ENCODE measurements around the gene ZNF276.

The ZNF276 gene

DNA sequence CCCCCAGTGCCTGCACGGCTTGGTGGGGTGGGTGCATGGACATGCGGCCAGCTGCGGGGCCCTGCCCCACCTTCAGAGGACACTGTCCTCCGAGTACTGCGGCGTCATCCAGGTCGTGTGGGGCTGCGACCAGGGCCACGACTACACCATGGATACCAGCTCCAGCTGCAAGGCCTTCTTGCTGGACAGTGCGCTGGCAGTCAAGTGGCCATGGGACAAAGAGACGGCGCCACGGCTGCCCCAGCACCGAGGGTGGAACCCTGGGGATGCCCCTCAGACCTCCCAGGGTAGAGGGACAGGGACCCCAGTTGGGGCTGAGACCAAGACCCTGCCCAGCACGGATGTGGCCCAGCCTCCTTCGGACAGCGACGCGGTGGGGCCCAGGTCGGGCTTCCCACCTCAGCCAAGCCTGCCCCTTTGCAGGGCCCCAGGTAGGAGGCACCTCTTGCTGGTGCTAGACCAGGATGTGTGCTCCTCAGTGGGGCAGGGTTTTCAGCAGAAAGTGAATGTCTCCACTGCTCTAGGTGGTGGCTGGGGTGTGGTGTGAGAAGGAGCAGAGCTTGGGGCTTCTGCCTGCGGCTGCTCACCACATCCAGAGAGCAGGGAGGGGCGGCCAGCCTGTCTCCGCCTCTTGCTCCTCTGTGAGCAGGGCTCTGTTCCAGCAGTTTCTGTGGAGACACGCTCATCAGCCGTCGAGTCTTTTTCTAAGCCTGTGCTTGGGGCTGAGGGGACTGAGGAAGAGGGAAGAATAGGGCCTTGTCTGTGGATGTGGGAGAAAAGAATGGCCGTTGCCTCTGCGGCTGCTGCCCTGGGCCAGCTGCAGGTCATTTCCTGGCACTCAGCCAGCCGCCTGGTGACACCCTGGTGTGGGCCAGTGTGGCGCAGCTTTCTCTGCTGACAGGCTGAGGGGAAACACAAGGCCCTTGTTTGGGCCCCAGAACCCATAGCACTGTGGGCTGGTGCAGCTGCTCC is 2.2 kb downstream of the ZNF276 start:
- H3K36me3 ChIP-seq (ENCODE audit: control insufficient read depth, insufficient read depth, low read length): peaks cover 23% of the 10 kb centered on the region
- H3K4me3 ChIP-seq (ENCODE audit: low read length): peak overlapping the region; percentile 7
- H3K9me3 ChIP-seq (ENCODE audit: control insufficient read depth, low read length): no peaks in the 10 kb centered on the region
- peak overlapping the region; percentile 75 for H3K9ac ChIP-seq (ENCODE audit: low read length)
- H3K27me3 ChIP-seq (ENCODE audit: control insufficient read depth, insufficient read depth, low read length): no peaks in the 10 kb centered on the region
- peaks cover 32% of the 10 kb centered on the region for H3K4me1 ChIP-seq (ENCODE audit: control insufficient read depth, insufficient read depth, low read length)

DNA sequence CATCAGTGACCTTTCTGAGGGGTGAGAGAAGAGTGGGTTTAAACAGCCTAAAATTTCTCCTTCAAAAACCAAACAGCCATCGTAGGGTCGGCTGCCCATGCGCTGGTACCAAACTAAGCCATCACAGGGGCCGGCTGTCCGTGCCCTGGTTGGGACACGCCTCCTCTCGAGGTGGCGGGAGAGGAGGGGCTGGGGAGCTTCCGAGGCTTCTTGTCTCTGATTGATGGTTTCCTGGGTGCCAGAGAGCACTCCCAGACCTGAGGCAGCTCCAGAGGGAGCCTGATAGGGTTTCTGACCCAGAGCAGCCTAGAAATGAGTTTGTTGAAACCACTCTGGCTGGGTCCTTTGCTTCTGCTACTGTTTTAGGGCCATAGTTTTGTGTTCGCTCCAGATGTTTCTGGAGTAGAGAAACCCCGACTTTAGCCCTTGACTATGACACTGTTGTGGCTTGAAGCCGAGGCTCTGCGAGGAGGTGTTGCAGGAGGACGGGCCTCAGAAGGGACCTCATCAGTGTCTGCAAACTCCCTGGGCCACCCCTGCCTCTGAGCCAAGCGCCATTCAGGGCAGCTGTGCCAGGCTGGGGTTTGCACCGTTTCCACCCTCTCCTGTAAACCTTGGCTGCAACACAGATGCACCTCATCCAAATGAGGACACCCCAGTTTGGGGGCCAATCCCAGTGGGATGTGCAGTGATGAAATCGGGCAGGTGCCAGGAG is 6.2 kb downstream of the ZNF276 start:
- no peak overlapping the region for H3K9ac ChIP-seq (ENCODE audit: low read length)

DNA sequence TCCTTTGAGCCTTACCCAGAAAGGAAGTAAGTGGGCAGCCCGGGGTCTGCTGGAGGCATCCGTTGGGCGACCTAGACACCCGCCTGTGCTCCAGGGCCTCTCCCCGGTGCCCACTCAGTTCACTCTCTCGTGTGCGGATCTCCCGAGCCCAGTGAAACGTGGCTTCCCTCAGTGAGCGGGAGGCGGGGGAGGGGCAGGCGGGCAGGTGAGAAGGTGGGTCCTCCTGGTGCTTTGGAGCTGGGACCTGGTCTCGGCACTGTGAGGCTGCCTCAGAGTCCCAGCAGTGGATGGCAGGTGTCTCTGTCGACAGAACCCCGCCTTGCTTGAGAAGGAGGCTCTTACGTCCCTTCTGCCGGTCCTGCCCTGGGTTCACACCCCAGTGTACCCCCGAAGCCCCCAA is 8.0 kb downstream of the ZNF276 start:
- Histone ChIP-seq H3K27me3 (ENCODE audit: control insufficient read depth, insufficient read depth, low read length) (no peaks in the 10 kb centered on the region), H3K4me1 (ENCODE audit: control insufficient read depth, insufficient read depth, low read length) (no peaks in the 10 kb centered on the region), H3K4me3 (ENCODE audit: low read length) (no peak overlapping the region), H3K9ac (ENCODE audit: low read length) (no peak overlapping the region), H3K9me3 (ENCODE audit: control insufficient read depth, low read length) (no peaks in the 10 kb centered on the region), H3K36me3 (ENCODE audit: control insufficient read depth, insufficient read depth, low read length) (peaks cover 29% of the 10 kb centered on the region)

More for the DNA sequence above, 6.2 kb downstream of the ZNF276 start:
- H3K36me3 ChIP-seq (ENCODE audit: control insufficient read depth, insufficient read depth, low read length): peaks cover 35% of the 10 kb centered on the region
- H3K4me3 ChIP-seq (ENCODE audit: low read length): no peak overlapping the region
- no peaks in the 10 kb centered on the region for H3K27me3 ChIP-seq (ENCODE audit: control insufficient read depth, insufficient read depth, low read length)
- no peaks in the 10 kb centered on the region for H3K9me3 ChIP-seq (ENCODE audit: control insufficient read depth, low read length)
- peaks cover 16% of the 10 kb centered on the region for H3K4me1 ChIP-seq (ENCODE audit: control insufficient read depth, insufficient read depth, low read length)

DNA sequence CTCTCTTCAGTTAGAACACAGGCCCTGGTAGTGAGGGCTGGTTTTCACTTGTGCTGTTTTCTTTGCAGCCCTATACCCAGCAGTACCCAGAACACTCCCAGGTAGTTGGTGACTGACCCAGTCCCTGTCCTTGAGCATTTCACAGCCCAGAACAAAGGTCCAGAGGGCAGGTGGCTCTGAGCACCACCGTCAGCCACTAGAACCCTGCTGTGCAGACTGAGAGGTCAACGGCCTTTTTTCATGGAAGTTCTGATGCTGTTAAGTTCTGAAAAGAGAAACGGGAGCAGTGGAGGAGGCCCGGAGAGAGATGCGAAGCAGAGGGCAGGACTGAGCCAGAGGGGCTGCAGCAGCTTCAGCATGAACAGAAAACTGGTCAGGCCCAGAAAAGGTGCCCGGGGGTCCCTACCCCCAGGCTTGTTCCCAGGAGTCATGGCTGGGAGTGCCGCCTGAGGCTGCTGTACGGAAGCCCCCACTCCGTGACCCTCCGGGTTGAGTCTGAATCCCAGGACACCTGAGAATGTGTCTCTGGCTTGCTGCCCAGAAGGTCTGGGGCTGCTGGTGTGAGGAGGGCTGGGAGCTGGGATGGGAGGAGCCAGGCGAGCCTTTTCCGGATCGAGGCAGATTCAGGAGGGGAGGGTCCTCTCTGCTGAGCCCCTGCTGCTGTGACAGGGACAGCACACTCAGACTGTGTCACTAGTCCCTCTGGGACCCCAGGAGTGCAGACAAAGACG is 8.7 kb downstream of the ZNF276 start:
- Histone ChIP-seq H3K9ac (ENCODE audit: low read length) (no peak overlapping the region), H3K36me3 (ENCODE audit: control insufficient read depth, insufficient read depth, low read length) (peaks cover 29% of the 10 kb centered on the region), H3K4me3 (ENCODE audit: low read length) (no peak overlapping the region), H3K9me3 (ENCODE audit: control insufficient read depth, low read length) (no peaks in the 10 kb centered on the region), H3K27me3 (ENCODE audit: control insufficient read depth, insufficient read depth, low read length) (no peaks in the 10 kb centered on the region), H3K4me1 (ENCODE audit: control insufficient read depth, insufficient read depth, low read length) (no peaks in the 10 kb centered on the region)

DNA sequence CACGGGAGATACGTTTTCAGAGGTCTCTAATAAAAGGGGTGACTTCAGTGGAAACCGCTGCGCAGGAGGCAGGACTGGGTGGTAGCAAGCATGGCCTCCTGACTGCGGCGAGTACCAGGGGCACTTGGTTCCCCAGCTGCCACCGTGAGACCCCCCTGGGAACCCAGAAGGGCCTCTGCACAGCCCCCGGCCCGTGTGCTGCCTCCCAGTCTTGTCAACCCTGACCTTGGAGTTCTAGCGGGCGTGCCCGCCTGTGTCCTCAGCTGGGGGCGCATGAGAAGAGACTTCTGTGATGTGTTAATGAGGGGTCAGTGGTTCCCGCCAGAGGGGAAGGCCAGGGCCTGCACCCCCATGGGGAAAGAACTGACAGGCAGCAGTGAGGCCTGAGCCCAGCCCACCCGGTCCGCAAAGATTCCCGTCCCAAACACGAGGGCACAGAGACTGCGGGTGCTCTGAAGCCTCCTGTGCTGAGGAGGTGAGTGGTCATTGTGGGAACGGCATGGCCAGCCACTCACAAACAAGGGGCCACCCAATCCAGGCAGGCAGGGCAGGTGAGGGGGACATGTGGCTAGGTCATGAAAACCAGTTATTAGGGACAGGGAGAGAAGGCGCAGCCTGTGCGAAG is 9.4 kb downstream of the ZNF276 start:
- Histone ChIP-seq H3K9ac (ENCODE audit: low read length) (no peak overlapping the region), H3K4me3 (ENCODE audit: low read length) (no peak overlapping the region), H3K4me1 (ENCODE audit: control insufficient read depth, insufficient read depth, low read length) (no peaks in the 10 kb centered on the region), H3K9me3 (ENCODE audit: control insufficient read depth, low read length) (no peaks in the 10 kb centered on the region), H3K36me3 (ENCODE audit: control insufficient read depth, insufficient read depth, low read length) (peaks cover 29% of the 10 kb centered on the region), H3K27me3 (ENCODE audit: control insufficient read depth, insufficient read depth, low read length) (no peaks in the 10 kb centered on the region)

DNA sequence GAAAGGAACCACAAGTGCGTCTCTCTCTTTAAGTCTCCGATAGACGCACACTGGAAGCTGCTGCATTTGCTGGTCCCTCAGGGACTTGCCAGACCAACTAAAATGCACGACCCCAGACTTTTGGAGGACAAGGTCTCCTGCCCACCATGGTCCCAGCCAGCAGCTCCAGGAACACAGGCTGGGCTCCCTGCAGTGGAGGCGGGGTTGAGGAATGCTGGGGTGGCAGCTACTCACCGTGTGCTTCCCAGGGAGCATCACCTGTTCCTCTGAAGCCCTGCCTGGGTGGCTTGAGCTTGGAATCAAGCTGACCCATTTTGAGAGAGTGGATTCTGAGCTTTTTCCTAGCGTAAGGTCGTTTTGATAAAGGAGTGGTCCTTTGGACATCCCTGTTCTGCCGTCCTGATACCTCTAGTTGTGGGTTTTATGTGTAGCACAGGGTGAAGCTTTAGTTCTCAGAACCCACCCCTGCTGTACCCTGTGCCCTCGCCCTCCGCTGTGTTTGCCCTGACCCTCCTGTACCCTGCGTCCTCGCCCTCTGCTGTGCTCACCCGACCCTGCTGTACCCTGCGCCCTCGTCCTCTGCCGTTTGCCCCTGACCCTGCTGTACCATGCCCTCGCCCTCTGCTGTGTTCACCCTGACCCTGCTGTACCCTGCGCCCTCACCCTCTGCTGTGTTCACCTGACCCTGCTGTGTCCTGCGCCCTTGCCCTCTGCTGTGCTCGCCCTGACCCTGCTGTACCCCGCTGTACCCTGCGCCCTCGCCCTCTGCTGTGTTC is 11.0 kb downstream of the ZNF276 start:
- H3K27me3 ChIP-seq (ENCODE audit: control insufficient read depth, insufficient read depth, low read length): no peaks in the 10 kb centered on the region
- no peak overlapping the region for H3K9ac ChIP-seq (ENCODE audit: low read length)
- H3K4me1 ChIP-seq (ENCODE audit: control insufficient read depth, insufficient read depth, low read length): no peaks in the 10 kb centered on the region
- peaks cover 23% of the 10 kb centered on the region for H3K36me3 ChIP-seq (ENCODE audit: control insufficient read depth, insufficient read depth, low read length)
- no peak overlapping the region for H3K4me3 ChIP-seq (ENCODE audit: low read length)
- H3K9me3 ChIP-seq (ENCODE audit: control insufficient read depth, low read length): no peaks in the 10 kb centered on the region

DNA sequence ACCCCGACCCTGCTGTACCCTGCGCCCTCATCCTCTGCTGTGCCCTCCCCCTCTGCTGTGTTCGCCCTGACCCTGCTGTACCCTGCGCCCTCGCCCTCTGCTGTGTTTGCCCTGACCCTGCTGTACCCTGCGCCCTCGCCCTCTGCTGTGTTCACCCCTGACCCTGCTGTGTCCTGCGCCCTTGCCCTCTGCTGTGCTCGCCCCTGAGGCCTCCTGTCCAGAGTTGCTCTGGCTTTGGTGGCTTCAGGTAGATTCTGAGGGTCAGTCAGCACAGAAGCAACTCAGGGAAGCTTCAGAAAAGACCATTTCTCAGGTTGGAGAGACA is 11.5 kb downstream of the ZNF276 start:
- no peak overlapping the region for H3K4me3 ChIP-seq (ENCODE audit: low read length)
- no peaks in the 10 kb centered on the region for H3K27me3 ChIP-seq (ENCODE audit: control insufficient read depth, insufficient read depth, low read length)
- peaks cover 24% of the 10 kb centered on the region for H3K36me3 ChIP-seq (ENCODE audit: control insufficient read depth, insufficient read depth, low read length)
- no peaks in the 10 kb centered on the region for H3K9me3 ChIP-seq (ENCODE audit: control insufficient read depth, low read length)
- no peaks in the 10 kb centered on the region for H3K4me1 ChIP-seq (ENCODE audit: control insufficient read depth, insufficient read depth, low read length)
- no peak overlapping the region for H3K9ac ChIP-seq (ENCODE audit: low read length)

DNA sequence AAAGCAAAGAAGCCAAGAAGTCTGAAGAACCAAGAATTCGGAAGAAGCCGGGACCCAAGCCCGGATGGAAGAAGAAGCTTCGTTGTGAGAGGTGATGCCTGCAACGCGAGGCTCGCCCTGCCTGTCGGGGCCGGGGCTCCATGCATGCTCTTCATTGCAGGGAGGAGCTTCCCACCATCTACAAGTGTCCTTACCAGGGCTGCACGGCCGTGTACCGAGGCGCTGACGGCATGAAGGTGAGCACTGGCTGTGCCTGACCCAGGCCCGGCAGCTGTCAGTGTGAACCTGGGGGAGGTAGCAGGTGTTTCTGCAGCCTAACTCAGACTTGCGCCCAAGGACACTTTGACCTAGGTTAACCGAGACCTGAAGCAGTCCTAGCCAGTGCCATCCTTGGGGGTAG is 12.0 kb downstream of the ZNF276 start:
- Histone ChIP-seq H3K27me3 (ENCODE audit: control insufficient read depth, insufficient read depth, low read length) (no peaks in the 10 kb centered on the region), H3K9ac (ENCODE audit: low read length) (no peak overlapping the region), H3K4me3 (ENCODE audit: low read length) (no peak overlapping the region), H3K9me3 (ENCODE audit: control insufficient read depth, low read length) (no peaks in the 10 kb centered on the region), H3K4me1 (ENCODE audit: control insufficient read depth, insufficient read depth, low read length) (no peaks in the 10 kb centered on the region), H3K36me3 (ENCODE audit: control insufficient read depth, insufficient read depth, low read length) (peaks cover 29% of the 10 kb centered on the region)

DNA sequence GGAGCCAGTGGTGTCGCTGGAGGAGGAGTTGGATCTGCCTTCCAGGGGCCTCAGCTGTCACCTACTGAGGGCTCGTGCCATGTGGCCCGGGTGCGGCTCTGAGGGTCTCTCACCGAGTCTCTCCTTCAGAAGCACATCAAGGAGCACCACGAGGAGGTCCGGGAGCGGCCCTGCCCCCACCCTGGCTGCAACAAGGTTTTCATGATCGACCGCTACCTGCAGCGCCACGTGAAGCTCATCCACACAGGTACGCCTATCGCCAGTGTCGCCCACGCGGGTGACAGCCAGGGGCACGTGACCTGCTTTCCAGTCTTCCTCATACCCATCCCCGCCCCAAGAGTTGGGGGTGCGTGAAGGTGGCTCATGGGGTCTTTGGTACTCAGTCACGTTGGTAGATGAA is 12.5 kb downstream of the ZNF276 start:
- H3K27me3 ChIP-seq (ENCODE audit: control insufficient read depth, insufficient read depth, low read length): no peaks in the 10 kb centered on the region
- peaks cover 33% of the 10 kb centered on the region for H3K36me3 ChIP-seq (ENCODE audit: control insufficient read depth, insufficient read depth, low read length)
- no peak overlapping the region for H3K4me3 ChIP-seq (ENCODE audit: low read length)
- no peaks in the 10 kb centered on the region for H3K4me1 ChIP-seq (ENCODE audit: control insufficient read depth, insufficient read depth, low read length)
- no peaks in the 10 kb centered on the region for H3K9me3 ChIP-seq (ENCODE audit: control insufficient read depth, low read length)
- no peak overlapping the region for H3K9ac ChIP-seq (ENCODE audit: low read length)

DNA sequence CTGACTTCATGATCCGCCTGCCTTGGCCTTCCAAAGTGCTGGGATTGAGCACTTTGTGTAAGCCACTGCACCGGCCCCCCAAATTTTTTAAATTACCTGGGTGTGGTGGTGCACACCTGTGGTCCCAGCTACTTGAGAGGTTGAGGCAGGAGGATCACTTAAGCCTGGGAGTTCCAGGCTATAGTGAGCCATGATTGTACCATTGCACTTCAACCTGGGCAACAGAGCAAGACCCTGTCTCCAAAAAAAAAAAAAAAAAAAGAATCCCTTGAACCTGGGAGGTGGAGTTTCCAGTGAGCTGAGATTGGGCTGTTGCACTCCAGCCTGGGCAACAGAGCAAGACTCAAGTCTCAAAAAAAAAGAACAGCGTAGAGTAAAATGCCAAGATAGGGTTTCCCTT is 15.2 kb downstream of the ZNF276 start:
- no peaks in the 10 kb centered on the region for H3K9me3 ChIP-seq (ENCODE audit: control insufficient read depth, low read length)
- no peaks in the 10 kb centered on the region for H3K4me1 ChIP-seq (ENCODE audit: control insufficient read depth, insufficient read depth, low read length)
- no peak overlapping the region for H3K4me3 ChIP-seq (ENCODE audit: low read length)
- H3K36me3 ChIP-seq (ENCODE audit: control insufficient read depth, insufficient read depth, low read length): peaks cover 29% of the 10 kb centered on the region
- no peaks in the 10 kb centered on the region for H3K27me3 ChIP-seq (ENCODE audit: control insufficient read depth, insufficient read depth, low read length)
- H3K9ac ChIP-seq (ENCODE audit: low read length): no peak overlapping the region

DNA sequence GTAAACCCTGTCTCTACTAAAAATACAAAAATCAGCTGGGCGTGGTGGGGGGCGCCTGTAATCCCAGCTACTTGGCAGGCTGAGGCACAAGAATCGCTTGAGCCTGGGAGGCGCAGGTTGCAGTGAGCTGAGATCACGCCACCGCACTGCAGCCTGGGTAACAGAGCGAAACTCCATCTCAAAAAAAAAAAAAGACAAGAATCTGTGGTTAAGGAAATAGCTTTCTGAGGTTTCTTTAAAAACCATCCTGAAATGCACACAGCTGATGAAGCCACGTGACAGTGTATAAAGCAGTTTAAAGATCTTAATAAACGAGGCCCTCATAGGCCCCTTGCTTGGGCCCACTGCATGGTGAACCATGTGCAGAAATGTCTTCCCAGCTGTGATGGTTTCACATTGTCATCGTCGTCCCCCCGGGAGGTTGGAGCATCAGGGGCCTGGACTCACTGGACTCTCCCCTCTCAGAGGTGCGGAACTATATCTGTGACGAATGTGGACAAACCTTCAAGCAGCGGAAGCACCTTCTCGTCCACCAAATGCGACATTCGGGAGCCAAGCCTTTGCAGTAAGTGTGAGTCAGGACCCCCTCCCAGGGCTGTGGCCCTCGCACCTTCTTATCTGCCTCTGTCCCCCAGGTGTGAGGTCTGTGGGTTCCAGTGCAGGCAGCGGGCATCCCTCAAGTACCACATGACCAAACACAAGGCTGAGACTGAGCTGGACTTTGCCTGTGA is 16.2 kb downstream of the ZNF276 start:
- no peak overlapping the region for H3K9ac ChIP-seq (ENCODE audit: low read length)
- H3K4me3 ChIP-seq (ENCODE audit: low read length): no peak overlapping the region
- peaks cover 29% of the 10 kb centered on the region for H3K36me3 ChIP-seq (ENCODE audit: control insufficient read depth, insufficient read depth, low read length)

More for the DNA sequence above, 16.2 kb downstream of the ZNF276 start:
- H3K9me3 ChIP-seq (ENCODE audit: control insufficient read depth, low read length): no peaks in the 10 kb centered on the region
- H3K27me3 ChIP-seq (ENCODE audit: control insufficient read depth, insufficient read depth, low read length): no peaks in the 10 kb centered on the region
- no peaks in the 10 kb centered on the region for H3K4me1 ChIP-seq (ENCODE audit: control insufficient read depth, insufficient read depth, low read length)
